GM23338 (cell line): Measurements from ENCODE around the gene GALNT15.

ENCODE experiments used
- CREB1 ChIP-seq: fragments of 250-450 bp; sonication (Bioruptor Pico); IDR thresholded peaks from 2 replicates; pipeline ENCODE4 v1.5.0; 2020; ENCODE audit warnings: low read depth, mild to moderate bottlenecking, moderate library complexity
- CTCF ChIP-seq, 2 experiments: fragments of 200-600 bp in 1 of 2; sonication (generic) in 1 of 2; conservative IDR thresholded peaks; 2 replicates each; pipeline versions ENCODE4 v1.5.1 to v1.6.1; 2016 to 2017; ENCODE audit warnings: antibody characterized with exemption in 2 of 2, low read depth in 2 of 2, mild to moderate bottlenecking in 2 of 2, moderate library complexity in 1 of 2
- ETS1 ChIP-seq: IDR thresholded peaks from 2 replicates; pipeline ENCODE4 v1.6.1; 2016; ENCODE audit warnings: antibody characterized with exemption
- EZH2 ChIP-seq: fragments of 200-600 bp; sonication (generic); IDR thresholded peaks from one replicate; pipeline ENCODE4 v1.8.0; 2017; ENCODE audit warnings: antibody characterized with exemption, mild to moderate bottlenecking, low read depth; ENCODE audit not compliant: unreplicated experiment
- EZH2phosphoT487 ChIP-seq: fragments of 200-600 bp; sonication (generic); IDR thresholded peaks from one replicate; pipeline ENCODE4 v1.8.1; 2018; ENCODE audit warnings: antibody characterized with exemption; ENCODE audit not compliant: unreplicated experiment
- JUNB ChIP-seq: IDR thresholded peaks from one replicate; pipeline ENCODE4 v1.6.1; 2016; ENCODE audit warnings: antibody characterized with exemption; ENCODE audit not compliant: unreplicated experiment
- NANOG ChIP-seq: IDR thresholded peaks from 2 replicates; pipeline ENCODE4 v1.6.1; 2016; ENCODE audit warnings: antibody characterized with exemption, borderline replicate concordance
- POLR2AphosphoS5 ChIP-seq: IDR thresholded peaks from 2 replicates; pipeline ENCODE4 v1.6.1; 2016; ENCODE audit warnings: antibody characterized with exemption, low read depth
- REST ChIP-seq: IDR thresholded peaks from one replicate; pipeline ENCODE4 v1.6.1; 2018; ENCODE audit warnings: antibody characterized with exemption; ENCODE audit not compliant: unreplicated experiment
- STAT1 ChIP-seq: IDR thresholded peaks from one replicate; pipeline ENCODE4 v1.6.1; 2016; ENCODE audit warnings: antibody characterized with exemption; ENCODE audit not compliant: unreplicated experiment
- ZNF114 ChIP-seq: fragments of 250-450 bp; sonication (Bioruptor Pico); IDR thresholded peaks from 2 replicates; pipeline ENCODE4 v1.5.0; 2020; ENCODE audit warnings: mild to moderate bottlenecking, moderate library complexity

DNA sequence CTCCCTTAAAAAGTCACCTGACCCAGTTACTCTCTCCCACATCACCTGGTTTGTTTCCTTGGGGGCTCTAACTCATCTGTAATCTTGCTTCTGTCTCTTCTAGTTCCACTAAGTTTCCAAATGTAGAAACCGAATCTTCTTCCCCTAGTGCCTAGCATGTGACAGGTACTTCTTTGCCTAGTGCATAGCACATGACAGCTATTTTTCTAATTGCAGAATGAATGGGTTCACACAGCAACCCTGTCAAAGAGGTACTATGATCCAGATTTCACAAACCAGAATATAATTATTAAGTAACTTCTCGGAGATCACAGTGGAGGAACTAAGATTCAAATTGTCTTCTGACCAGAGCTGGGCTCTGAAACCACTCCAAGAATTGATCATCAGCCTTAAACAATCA, 82.8 kb downstream of the GALNT15 start:
- TF ChIP-seq EZH2 (no peak), CTCF (conservative IDR thresholded peaks at IDR 0.05; ENCODE audit: low read depth in 2 of 2) (no peak), ETS1 (no peak), STAT1 (no peak), CREB1 (CRISPR knock-in tag) (no peak), REST (no peak), EZH2phosphoT487 (no peak), JUNB (no peak), POLR2AphosphoS5 (no peak), ZNF114 (CRISPR knock-in tag) (no peak), NANOG (no peak)
